Measurements from ENCODE around the gene FOXJ2.

DNA sequence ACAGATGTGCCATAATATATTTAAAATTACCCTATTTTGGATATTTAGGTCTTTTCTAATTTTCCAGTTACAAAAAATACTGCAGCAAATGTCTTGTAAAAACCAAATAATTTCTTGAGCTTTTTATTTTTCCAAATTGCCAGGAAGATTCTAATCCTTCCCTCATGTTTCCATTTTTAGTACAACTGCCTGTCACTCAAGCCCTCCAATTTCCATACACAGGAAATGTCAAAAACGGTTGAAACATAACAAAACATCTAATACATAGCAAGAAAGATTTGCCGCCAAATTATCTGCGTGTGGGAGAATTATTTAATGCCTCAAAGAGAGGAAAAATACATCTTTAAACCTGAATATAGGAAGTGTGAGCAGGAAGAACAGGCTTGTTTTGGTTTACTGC lies 2.3 kb upstream of the FOXJ2 start:
- TF ChIP-seq CTCF (conservative IDR thresholded peaks at IDR 0.05) = no peak
- TF ChIP-seq EZH2 (IDR thresholded peaks at IDR 0.05; ENCODE audit: low read depth) = no peak

Measured in PC-9 (cell line).